DMS114 treated with DMSO at 0.1 percent for 48 hours (cell line): ENCODE data around the gene HACL1.
A peak's percentile ranks its signal among the peaks of the same experiment; 100 is the strongest.
"Not testable (repeated sequence)": the region's sequence is repeated elsewhere in the genome, so short reads cannot be mapped to it uniquely, and the experiment has no call there.

Experiments used
- DNase-seq: peaks from one replicate; lab custom pipeline; 2025; ENCODE audit not compliant: unreplicated experiment; lab: John Stamatoyannopoulos, UW

Gene HACL1

GRCh38 chr3:15630646-15631350 lies 29.4 kb upstream of the HACL1 start:
- DNase-seq, result no peak

- DNase-seq, result peak; percentile 27
These were observed 28.7 kb upstream of the HACL1 start for GRCh38 chr3:15629860-15630597.

DNA sequence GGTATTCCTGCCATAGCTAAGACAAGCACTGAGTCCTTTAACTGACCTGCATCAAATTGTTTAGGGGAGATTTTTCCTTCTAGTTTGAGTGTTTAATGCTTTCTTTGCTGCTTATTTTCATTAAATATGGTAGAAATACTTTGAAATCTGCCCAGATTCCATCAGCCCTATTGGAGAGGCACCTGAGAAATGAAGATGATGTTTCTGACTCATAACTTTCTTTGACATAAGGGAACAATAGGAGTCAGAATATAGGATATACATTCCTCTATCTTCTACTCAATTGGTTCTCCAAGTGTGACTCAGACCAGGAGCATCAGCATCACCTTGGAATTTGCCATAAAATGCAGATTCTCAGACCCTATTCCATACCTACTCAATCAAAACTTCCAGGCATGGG lies 27.6 kb upstream of the HACL1 start:
- DNase-seq, result no peak

- no peak for DNase-seq
These were observed 22.4 kb upstream of the HACL1 start for GRCh38 chr3:15623535-15624440.

DNA sequence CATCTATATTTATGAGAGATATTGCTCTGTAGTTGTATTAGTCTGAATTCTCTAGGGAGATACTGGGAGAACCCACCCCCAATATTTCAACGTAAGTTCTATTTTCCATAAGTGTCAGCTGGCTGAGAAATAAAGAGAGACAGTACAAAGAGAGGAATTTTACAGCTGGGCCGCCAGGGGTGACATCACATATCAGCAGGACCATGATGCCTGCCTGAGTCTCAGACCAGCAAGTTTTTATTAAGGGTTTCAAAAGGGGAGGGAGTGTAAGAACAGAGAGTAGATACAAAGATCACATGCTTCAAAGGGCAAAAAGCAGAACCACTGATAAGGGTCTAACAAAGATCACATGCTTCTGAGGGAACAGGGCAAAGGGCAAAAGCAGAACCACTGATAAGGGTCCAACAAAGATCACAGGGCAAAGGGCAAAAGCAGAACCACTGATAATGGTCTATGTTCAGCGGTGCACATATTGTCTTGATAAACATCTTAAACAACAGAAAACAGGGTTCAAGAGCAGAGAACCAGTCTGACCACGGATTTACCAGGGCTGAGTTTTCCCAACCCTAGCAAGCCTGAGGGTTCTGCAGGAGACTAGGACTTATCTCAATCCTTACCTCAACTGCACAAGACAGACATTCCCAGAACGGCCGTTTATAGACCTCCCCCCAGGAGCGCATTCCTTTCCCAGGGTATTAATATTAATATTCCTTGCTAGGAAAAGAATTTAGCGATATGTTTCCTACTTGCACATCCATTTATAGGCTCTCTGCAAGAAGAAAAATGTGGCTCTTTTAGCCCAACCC lies 18.5 kb upstream of the HACL1 start:
- not testable (repeated sequence) for DNase-seq

- DNase-seq, result no peak
These were observed 14.7 kb upstream of the HACL1 start for GRCh38 chr3:15616053-15616452.

DNA sequence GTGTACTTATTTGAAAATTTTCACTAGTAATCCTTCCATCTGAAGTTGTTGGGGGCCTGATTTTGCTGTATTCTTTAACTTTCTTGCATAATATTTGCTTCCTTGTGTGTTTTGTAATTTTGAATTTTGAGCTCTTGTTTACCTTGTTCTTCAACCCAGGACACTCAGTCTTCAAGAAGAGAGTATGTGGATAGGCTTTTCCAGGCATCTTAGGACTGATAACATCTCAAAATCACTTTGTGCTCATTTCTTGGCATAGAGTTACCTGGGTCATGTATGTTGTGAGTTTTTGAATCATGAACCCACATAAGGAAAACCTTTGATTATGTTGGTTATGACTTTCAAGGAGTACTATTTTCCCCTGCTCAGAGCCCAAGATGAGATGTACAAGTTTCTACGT lies 13.6 kb upstream of the HACL1 start:
- no peak for DNase-seq

DNA sequence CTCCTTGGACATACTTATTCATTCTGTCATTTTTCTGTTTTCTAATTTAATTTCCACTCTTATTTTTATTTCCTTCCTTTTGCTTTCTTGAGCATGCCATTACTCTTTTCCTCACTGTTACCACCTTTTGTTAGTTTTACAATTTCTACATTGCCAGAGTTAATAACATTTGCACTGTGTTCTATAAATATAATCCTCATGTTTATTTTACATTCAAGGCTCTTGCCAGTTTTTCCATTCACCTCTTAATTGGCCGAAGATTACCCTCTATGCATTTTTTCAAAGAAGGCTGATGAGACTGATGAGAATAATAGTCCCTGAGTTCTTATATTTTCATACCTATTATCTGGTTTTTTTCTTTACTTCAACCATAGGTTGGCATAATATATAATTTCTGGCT lies 10.6 kb upstream of the HACL1 start:
- DNase-seq, result no peak

GRCh38 chr3:15611018-15611417 lies 9.6 kb upstream of the HACL1 start:
- DNase-seq, result no peak

DNA sequence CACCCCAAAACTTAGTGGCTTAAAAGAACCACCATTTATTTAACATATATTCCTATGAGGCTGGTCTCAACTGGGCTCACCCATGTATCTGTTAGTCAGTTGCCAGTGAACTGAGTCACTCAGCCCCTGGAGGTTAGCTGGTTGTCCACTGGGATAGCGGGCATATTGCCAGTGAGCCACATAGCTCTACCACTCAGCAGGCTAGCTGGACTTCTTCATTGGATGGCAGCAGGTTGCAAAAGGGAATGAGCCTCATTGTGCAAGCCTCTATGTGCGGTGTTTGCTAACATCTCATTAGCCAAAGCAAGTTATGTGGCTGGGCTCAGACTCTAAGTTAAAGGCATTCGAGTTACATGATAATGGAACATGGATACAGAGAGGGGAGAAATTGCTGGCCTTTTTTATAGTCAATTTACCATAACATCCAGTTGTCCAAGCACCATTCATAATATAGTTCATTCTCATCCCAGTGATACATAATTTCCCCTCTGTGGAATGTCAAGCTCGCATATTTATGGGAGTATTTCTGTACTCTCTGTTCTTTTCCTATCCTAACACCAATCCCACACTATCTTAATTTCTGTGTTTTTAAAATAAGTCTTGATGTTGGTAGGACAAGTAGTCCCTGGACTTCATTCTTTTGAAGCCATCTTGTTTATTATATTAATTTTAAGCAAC lies 8.9 kb upstream of the HACL1 start:
- DNase-seq, result no peak

GRCh38 chr3:15606434-15606891 lies 5.1 kb upstream of the HACL1 start:
- DNase-seq, result no peak

DNA sequence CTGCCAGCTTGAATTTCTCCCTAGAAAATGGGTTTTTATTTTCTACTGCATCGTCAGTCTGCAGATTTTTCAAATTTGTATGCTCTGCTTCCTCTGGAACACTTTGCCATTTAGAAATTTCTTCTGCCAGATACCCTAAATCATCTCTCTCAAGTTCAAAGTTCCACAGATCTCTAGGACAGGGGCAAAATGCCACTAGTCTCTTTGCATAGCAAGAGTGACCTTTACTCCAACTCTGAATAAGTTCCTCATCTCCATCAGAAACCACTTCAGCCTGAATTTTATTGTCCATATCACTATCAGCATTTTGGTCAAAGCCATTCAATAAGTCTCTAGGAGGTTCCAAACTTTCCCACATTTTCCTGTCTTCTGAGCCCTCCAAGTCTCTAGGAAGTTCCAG lies 3.2 kb upstream of the HACL1 start:
- not testable (repeated sequence) for DNase-seq

DNA sequence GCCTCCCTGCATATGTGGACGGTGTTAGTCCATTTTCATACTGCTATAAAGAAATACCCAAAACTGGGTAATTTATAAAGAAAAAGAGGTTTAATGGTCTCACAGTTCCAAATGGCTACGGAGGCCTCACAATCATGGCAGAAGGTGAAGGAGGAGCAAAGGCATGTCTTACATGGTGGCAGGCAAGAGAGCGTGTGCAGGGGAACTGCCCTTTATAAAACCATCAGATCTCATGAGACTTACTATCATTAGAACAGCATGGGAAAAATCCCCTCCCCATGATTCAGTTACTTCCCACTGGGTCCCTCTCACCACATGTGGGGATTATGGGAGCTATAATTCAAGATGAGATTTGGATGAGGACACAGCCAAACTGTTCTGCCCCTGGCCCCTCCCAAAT lies 1.4 kb upstream of the HACL1 start:
- not testable (repeated sequence) for DNase-seq

DNA sequence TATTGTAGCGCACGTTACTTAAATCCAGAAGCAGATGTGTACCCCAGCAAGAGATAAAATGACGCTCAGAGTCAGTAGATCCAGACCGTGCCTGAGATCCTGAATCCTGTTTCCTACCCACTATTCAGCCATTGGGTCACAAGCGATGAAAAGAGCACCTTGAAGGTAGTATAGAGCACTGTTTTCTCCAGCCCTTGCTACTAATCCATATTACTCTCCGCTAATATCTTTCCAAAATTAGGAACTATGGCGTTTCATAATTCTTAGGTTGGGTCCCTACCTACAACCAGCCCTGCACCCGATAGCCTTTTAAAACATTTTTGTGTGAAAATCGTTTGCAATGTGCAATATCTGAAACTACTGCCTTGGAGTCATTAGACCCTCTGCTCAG lies 772 bp upstream of the HACL1 start:
- no peak for DNase-seq

GRCh38 chr3:15601046-15601398 lies 347 bp downstream of the HACL1 start:
- no peak for DNase-seq

GRCh38 chr3:15595955-15596354 lies 5.4 kb downstream of the HACL1 start:
- no peak for DNase-seq

DNA sequence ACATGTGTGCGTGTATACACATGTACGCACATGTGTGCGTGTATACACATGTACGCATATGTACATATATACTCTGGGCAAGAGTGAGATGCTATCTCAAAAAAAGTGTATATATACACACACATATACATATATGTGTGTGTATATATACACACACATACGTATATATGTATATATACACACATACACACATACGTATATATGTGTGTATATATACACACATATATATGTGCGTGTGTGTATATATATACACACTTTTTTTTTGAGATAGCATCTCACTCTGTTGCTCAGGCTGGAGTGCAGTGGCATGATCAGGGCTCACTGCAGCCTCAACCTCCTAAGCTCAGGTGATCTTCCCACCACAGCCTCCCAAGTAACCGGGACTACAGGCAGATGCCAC lies 8.4 kb downstream of the HACL1 start:
- DNase-seq, result no peak

GRCh38 chr3:15591928-15592327 lies 9.4 kb downstream of the HACL1 start:
- DNase-seq, result no peak

- DNase-seq, result no peak
These were observed 10.1 kb downstream of the HACL1 start for GRCh38 chr3:15591242-15591641.

- no peak for DNase-seq
These were observed 16.1 kb downstream of the HACL1 start for GRCh38 chr3:15585111-15585845.
